GM19395 (cell line): ENCODE measurements around the gene SMIM1.
A peak's percentile ranks its signal among the peaks of the same experiment; 100 is the strongest.

Experiments
- ATAC-seq: cut with Tn5 transposase; IDR thresholded peaks from one replicate; pipeline ENCODE4 v1.9.1; 2021; ENCODE audit warnings: mild to moderate bottlenecking, moderate library complexity; ENCODE audit not compliant: unreplicated experiment

Gene SMIM1

GRCh38 chr1:3753656-3754454 is 18.7 kb upstream of the SMIM1 start:
- no peak for ATAC-seq

- ATAC-seq = no peak
Observed at GRCh38 chr1:3756394-3756793, 16.2 kb upstream of the SMIM1 start.

GRCh38 chr1:3759164-3759563 is 13.4 kb upstream of the SMIM1 start:
- ATAC-seq = no peak

DNA sequence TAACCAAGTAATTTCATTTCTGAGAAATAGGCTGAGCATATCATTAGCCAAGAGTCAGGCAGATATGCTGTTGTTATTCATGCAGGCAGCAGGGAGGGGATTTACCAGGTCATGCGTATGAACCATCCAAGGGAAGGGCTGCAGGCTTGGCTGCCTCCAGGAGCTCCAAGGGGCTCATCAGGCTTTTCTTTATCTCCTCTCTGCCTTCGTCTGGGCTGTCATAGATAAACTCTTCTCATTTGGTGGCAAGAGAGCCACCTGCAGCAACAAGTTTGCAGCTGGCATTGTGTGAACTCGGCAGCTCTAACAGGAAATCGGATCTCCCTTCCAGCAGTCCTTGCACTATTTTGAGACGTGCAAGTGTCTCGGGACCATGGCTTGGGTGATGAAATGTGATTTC is 12.8 kb upstream of the SMIM1 start:
- no peak for ATAC-seq

- ATAC-seq = no peak
Observed at GRCh38 chr1:3761296-3762010, 11.1 kb upstream of the SMIM1 start.

DNA sequence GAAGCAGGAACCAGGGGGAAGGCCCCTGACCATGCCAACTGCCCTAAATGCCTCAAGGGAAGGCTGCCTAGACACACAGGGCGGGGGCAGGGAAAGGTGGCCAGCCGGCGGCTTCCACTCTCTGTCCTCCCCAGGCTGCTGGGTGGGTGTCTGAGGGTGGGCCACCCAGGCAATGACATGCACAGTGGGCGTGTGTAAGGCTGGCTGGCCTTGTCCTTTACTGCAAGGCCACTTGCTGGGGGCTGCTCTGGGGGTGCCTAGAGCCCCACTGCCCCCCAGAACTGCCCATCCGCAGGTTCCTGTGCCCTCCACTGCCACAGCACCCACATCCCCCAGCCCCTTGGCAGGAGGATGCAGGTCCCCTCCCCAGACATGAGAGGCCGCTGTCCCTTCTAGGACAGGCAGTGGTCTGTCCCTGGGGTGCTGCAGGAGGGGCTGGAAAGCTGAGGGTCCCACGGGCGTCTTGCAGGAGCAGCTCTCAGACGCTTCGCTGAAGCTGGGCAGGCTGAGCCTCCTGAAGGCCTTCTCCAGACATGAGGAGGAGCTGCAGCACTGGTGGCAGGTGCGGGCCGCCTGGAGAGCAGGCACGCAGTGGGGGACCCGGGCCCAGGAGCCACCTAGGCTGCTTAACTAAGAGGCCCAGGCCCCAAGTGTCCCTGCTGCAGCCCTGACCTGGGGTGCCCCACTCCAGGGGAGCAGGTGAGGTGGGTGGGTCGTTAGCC is 10.2 kb upstream of the SMIM1 start:
- ATAC-seq = no peak

DNA sequence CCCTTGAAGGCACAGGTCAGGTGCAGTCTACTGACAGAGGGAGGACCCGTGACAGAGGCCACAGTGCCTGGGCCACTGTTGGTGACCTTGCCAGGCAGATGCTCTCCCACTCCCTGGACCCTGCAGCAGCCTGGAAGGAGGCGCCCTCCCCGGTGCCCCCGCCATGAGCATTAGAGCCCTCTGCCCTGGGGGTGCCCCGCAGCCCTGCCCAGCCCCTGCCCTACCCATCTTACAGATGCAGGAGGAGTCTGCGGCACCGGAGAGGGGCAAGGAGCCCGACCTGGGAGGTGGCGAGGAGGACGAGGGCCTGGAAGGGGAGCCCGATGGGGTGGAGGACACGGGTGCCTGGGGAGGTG is 9.7 kb upstream of the SMIM1 start:
- ATAC-seq = no peak

DNA sequence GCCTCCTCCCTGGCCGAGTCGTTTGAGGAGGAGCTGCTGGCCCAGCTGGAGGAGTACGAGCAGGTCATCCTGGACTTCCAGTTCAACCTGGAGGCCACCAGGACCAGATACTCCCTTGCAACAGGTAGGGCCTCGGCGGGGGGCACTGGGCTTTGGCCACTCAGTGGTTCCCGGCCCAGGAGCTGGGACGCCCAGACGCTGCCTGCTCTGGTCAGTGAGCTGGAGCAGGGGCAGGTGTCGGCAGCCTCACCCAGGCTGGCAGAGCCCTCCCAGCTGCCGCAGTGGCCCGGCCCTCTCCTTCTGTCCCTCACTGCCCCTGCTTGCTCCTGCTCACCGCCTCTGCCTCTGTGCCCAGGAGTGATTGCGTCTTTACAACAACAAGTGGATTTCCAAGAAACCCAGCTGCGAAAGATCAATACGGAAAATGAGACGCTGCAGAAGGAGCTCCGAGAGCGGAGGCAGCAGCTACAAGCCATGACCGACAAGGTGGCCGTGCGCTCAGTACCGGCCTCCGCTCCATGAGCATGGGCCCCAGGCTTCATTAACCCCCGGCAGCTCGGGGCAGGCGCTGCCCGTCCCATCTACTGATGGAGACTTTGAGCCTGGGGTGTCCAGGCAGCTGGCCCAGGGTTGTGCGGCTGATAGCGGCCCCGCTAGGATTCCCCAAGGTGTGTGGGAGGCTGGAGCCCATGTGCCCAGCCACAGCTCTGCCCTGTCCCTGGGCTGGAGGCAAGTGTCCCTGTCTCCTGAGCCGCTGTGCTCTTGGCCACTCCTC is 9.0 kb upstream of the SMIM1 start:
- no peak for ATAC-seq

- ATAC-seq = no peak
Observed at GRCh38 chr1:3767328-3767925, 5.1 kb upstream of the SMIM1 start.

DNA sequence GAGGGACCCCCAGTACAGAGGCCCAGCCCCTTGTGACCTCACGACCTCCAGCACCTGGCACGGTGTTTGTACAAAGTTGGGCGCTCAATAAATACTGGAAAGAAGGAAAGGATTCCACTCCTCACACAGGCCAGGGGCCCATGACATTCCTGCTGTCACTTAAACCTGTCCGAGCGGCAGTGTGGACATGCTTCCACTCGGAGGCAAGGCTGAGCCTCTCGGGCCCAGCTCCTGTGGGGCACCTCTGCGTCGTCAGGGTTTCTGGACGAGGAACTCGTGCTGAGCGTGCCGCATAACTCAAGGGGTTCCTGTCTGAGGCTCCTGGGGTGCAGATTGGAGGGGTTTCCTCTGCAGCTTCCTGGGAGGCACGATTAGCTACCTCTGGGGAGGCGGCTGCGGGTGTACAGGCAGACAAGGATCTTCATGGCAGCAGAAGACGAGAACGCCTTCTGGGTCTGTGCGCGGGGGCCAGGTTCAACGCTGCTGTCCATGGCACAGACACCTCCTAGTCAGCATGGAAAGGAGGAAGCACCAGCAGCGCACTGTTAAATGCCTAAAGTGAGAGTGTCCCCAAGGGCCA is 3.6 kb upstream of the SMIM1 start:
- ATAC-seq = no peak

DNA sequence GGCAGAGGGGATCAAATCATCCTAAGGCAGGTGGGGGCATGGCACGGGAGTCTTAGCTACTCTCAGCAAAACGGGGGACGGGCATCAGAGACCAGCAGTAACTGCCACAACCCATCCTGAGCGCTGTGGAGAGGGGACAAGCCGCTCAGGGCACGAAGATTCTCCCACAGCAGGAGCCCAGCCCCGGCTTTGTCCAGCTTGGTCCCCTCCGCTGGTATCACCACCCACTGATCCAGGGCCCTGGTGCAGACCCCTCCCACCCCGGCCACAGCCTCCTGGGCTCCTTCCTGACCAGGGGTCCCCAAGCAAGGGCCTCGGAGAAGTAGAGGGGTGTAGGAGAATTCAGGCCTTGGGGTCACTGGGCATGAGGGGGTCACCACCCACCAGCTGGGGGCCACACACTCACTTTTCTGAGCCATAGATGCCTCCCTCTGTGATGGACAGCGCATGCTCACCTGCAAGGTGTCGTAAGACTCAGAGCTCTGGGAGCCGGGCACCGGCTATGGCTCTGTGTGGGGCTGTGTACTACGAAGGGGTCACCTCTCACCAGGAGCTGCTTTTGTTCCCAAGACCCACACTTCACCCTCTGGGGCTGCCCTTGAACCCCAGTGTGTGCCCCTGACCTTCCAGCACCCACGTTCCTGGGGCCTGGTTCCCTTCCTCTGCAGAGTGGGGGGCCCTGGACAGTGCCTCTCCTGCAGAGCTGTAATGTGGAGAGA is 2.3 kb upstream of the SMIM1 start:
- no peak for ATAC-seq

- ATAC-seq = no peak
Observed at GRCh38 chr1:3771108-3772026, 1.2 kb upstream of the SMIM1 start.

DNA sequence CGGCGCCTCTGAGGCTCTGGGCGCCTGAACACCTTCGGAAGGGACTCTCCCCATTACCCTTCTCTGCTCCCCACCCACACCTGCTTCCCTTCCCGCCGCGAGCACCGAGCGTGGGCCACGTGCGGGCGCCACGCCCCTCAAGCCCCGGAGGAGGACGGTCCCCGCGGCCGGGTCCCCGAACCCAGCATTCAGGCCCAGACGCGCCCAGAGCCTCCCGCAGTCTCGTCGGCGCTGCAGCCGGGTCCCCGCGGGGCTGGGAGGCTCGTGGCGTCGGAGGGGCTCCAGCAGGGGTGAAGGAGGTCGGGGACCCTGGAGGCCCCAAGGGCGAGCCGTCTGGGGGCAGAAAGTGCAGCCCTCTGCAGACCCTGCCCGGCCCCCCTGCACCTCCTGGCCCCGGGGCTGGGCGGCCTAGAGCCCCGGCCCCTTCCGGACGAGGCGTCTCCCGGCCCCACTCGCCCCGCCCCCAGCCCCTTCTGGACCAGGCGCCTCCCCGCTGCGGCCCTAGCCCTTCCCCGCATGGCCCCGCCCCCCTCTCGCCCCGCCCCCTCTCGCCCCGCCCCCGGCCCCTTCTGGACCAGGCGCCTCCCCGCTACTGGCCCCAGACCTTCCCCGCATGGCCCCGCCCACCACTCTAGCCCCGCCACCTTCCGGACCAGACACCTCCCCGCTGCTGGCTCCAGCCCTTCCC is 378 bp upstream of the SMIM1 start:
- ATAC-seq = peak; percentile 52

- no peak for ATAC-seq
Observed at GRCh38 chr1:3773572-3774275, 1.2 kb downstream of the SMIM1 start.

DNA sequence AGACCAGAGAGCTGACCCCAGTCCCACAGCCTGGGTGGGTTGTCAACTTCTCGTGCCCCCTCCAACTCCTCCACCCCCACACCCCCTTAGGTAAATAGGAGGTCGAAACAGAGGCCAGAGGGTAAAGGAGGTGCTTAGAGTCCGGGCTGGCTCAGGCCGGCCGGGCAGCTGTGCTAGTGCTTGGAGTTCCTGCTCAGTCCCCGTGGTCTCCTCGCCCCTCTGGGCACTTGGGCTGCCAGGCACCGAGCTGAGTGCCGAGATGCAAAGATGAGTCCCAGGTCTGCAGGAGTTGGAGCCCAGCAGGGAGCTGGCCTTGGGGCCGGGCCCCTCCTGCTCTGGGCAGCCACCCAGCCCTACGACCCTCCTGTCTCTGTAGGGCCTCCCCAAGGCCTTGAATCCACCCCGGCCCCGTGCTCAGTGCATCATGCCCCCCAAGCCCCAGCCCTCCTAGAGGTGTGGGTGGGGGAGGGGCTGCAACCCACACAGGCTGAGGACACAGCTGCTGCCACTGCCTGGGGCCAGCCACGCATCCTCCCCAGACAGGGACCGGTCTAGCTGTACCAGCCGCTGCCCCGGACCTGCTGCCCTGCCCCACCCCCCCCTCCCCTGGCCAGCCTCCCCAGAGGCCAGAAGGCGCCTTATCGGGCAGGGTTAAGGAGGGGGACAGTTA is 1.9 kb downstream of the SMIM1 start:
- ATAC-seq = no peak

- ATAC-seq = no peak
Observed at GRCh38 chr1:3774946-3775489, 2.5 kb downstream of the SMIM1 start.
